IMR-90 (cell line): Measurements from ENCODE around the gene ZC3H12D. TPM values are rescaled to one million over a fixed set of nuclear protein-coding genes. Genes with fewer than 3 reads are reported as not detected.

ENCODE experiments used
- ATAC-seq: fragments of 200-7000 bp; cut with Tn5 transposase; 2 replicates; pipeline ENCODE4 v1.9.1; 2020; ENCODE audit warnings: low read depth, mild to moderate bottlenecking, moderate library complexity
- BruUV-seq: library from RNA; stranded (reverse); fragments of 400-500 nt; replicated peaks from 2 replicates; lab custom pipeline; 2021; lab: Mats Ljungman, UMichigan
- CTCF ChIA-PET: fragments of 300-600 bp; formaldehyde crosslinking; extraction: SDS; loops from one replicate; lab custom pipeline; 2021; ENCODE audit warnings: antibody characterized with exemption; lab: Yijun Ruan, JAX
- POLR2A ChIA-PET: fragments of 300-600 bp; sonication (Branson Sonifier 250); formaldehyde crosslinking; loops from one replicate; lab custom pipeline; 2022; ENCODE audit warnings: antibody characterized with exemption; ENCODE audit not compliant: unreplicated experiment; lab: Charles Lee
- DNase-seq: peaks from one replicate; pipeline ENCODE4 v3.0.0; 2013
- H2AFZ ChIP-seq: replicated peaks from 2 replicates; pipeline ENCODE3; 2013; ENCODE audit warnings: low read length, mild to moderate bottlenecking; ENCODE audit not compliant: poor library complexity
- H2AK5ac ChIP-seq: 2 replicates; pipeline ENCODE4 v1.6.1; 2013; ENCODE audit warnings: low read depth, low read length, inconsistent platforms
- H2AK9ac ChIP-seq: replicated peaks from 2 replicates; pipeline ENCODE3; 2013; ENCODE audit warnings: mild to moderate bottlenecking, low read depth, low read length, moderate library complexity; ENCODE audit not compliant: poor library complexity
- H2BK120ac ChIP-seq: 2 replicates; pipeline ENCODE4 v1.6.1; 2013; ENCODE audit warnings: low read depth, low read length, inconsistent platforms
- H2BK15ac ChIP-seq: 3 replicates; pipeline ENCODE4 v1.6.1; 2013; ENCODE audit warnings: low read depth, low read length, inconsistent platforms
- H2BK20ac ChIP-seq: 2 replicates; pipeline ENCODE4 v1.6.1; 2013; ENCODE audit warnings: low read depth, mild to moderate bottlenecking, inconsistent platforms, low read length, moderate library complexity
- H2BK5ac ChIP-seq: 2 replicates; pipeline ENCODE4 v1.6.1; 2013; ENCODE audit warnings: mild to moderate bottlenecking, low read depth, low read length, inconsistent platforms; ENCODE audit not compliant: poor library complexity, severe bottlenecking
- H3K14ac ChIP-seq: replicated peaks from 2 replicates; pipeline ENCODE4 v1.6.1; 2013; ENCODE audit warnings: low read depth, low read length, inconsistent platforms
- H3K18ac ChIP-seq: 2 replicates; pipeline ENCODE4 v1.6.1; 2013; ENCODE audit warnings: low read depth, low read length, control low read depth
- H3K23ac ChIP-seq: 2 replicates; pipeline ENCODE4 v1.6.1; 2013; ENCODE audit warnings: low read depth, low read length, inconsistent platforms
- H3K27ac ChIP-seq: 2 replicates; pipeline ENCODE4 v1.5.1; 2013; ENCODE audit warnings: mild to moderate bottlenecking, control low read depth, low read length; ENCODE audit not compliant: insufficient read depth
- H3K27me3 ChIP-seq: 2 replicates; pipeline ENCODE4 v1.6.1; 2013; ENCODE audit warnings: low read length; ENCODE audit not compliant: control insufficient read depth, insufficient read depth
- H3K36me3 ChIP-seq: 2 replicates; pipeline ENCODE4 v1.6.1; 2013; ENCODE audit warnings: low read length, mixed read lengths; ENCODE audit not compliant: control insufficient read depth, insufficient read depth
- H3K4ac ChIP-seq: 2 replicates; pipeline ENCODE4 v1.6.1; 2013; ENCODE audit warnings: low read depth, low read length, inconsistent platforms
- H3K4me1 ChIP-seq: 2 replicates; pipeline ENCODE4 v1.6.1; 2013; ENCODE audit warnings: low read length, mixed read lengths; ENCODE audit not compliant: control insufficient read depth, insufficient read depth
- H3K4me2 ChIP-seq: 2 replicates; pipeline ENCODE4 v1.6.1; 2013; ENCODE audit warnings: low read depth, mild to moderate bottlenecking, control low read depth, low read length, moderate library complexity
- H3K4me3 ChIP-seq: 2 replicates; pipeline ENCODE4 v1.5.1; 2013; ENCODE audit warnings: low read depth, mild to moderate bottlenecking, control low read depth, low read length, moderate library complexity; ENCODE audit not compliant: insufficient read depth
- H3K56ac ChIP-seq: 2 replicates; pipeline ENCODE4 v1.6.1; 2013; ENCODE audit warnings: low read length, inconsistent platforms; ENCODE audit not compliant: insufficient read depth; ENCODE audit errors: extremely low read depth
- H3K79me1 ChIP-seq, 2 experiments: 2 replicates each; pipeline ENCODE4 v1.6.1; 2013; ENCODE audit warnings: low read length in 2 of 2, inconsistent platforms in 1 of 2, low read depth in 1 of 2
- H3K9ac ChIP-seq: 2 replicates; pipeline ENCODE4 v1.6.1; 2013; ENCODE audit warnings: low read depth, low read length, control low read depth
- H3K9me1 ChIP-seq: 2 replicates; pipeline ENCODE4 v1.6.1; 2013; ENCODE audit warnings: low read length, inconsistent platforms; ENCODE audit not compliant: insufficient read depth
- H3K9me3 ChIP-seq: 2 replicates; pipeline ENCODE4 v1.6.1; 2013; ENCODE audit warnings: low read length; ENCODE audit not compliant: control insufficient read depth, insufficient read depth
- H4K20me1 ChIP-seq: 2 replicates; pipeline ENCODE4 v1.6.1; 2013; ENCODE audit warnings: low read length, inconsistent platforms; ENCODE audit not compliant: insufficient read depth
- H4K5ac ChIP-seq: 2 replicates; pipeline ENCODE4 v1.6.1; 2013; ENCODE audit warnings: mild to moderate bottlenecking, low read depth, low read length, control low read depth
- H4K8ac ChIP-seq, 2 experiments: 2 replicates each; pipeline ENCODE4 v1.6.1; 2013; ENCODE audit warnings: low read depth in 2 of 2, low read length in 2 of 2, control low read depth in 1 of 2, inconsistent platforms in 1 of 2
- H4K91ac ChIP-seq: 2 replicates; pipeline ENCODE4 v1.6.1; 2013; ENCODE audit warnings: low read depth, low read length, inconsistent platforms; ENCODE audit not compliant: insufficient read depth
- CEBPB ChIP-seq: IDR thresholded peaks from 2 replicates; pipeline ENCODE4 v1.6.1; 2012; ENCODE audit warnings: low read depth, low read length, improper control_type of control experiment
- CHD1 ChIP-seq: IDR thresholded peaks from 2 replicates; pipeline ENCODE4 v1.6.1; 2012; ENCODE audit warnings: low read depth, low read length, improper control_type of control experiment
- FOS ChIP-seq: fragments of 150-350 bp; IDR thresholded peaks from 2 replicates; pipeline ENCODE4 v1.6.1; 2016; ENCODE audit warnings: low read depth, low read length
- MAFK ChIP-seq: IDR thresholded peaks from 2 replicates; pipeline ENCODE4 v1.6.1; 2012; ENCODE audit warnings: low read depth, low read length, improper control_type of control experiment
- WGBS, 2 experiments: methylation state at CpG; one replicate each; pipeline versions ENCODE4 v1.1.5 to v1.1.7; 2013; ENCODE audit warnings: missing lambda C conversion rate in 2 of 2; ENCODE audit not compliant: insufficient read length in 1 of 2; ENCODE audit errors: extremely low coverage in 2 of 2; 5-methylcytosine and 5-hydroxymethylcytosine counted together
- dilution Hi-C: fragments of 300-500 bp; cut with HindIII; formaldehyde crosslinking; loops from one replicate; pipeline ENCODE4 v1.14.3; 2018; ENCODE audit warnings: low sequenced_read_pairs; ENCODE audit not compliant: unreplicated experiment
- in situ Hi-C: fragments of 300-500 bp; cut with MboI; formaldehyde crosslinking; loops from 3 replicates; pipeline ENCODE4 v1.14.3; 2019; ENCODE audit warnings: low sequenced_read_pairs, inconsistent platforms, mixed read lengths
- intact Hi-C: fragments of 100-400 bp; cut with micrococcal nuclease; formaldehyde crosslinking; loops from 2 replicates; pipeline ENCODE4 v1.10.0; 2022
- polyA plus RNA-seq, 3 experiments: library from polyadenylated mRNA; depleted of rRNA; stranded (reverse); fragments of >200 nt; gene quantifications; 2 replicates each; pipeline ENCODE4 v1.2.3, GENCODE V29; 2012; ENCODE audit warnings: low replicate concordance in 1 of 3
- total RNA-seq: library from RNA; depleted of rRNA; stranded (reverse); fragments of >200 nt; gene quantifications from 2 replicates; pipeline ENCODE4 v1.2.3, GENCODE V29; 2012

Gene ZC3H12D
- total and polyA plus RNA-seq, 2 of the 4 experiments (the other 2 are of a cell fraction): under 0.01 to 0.12 TPM

DNA sequence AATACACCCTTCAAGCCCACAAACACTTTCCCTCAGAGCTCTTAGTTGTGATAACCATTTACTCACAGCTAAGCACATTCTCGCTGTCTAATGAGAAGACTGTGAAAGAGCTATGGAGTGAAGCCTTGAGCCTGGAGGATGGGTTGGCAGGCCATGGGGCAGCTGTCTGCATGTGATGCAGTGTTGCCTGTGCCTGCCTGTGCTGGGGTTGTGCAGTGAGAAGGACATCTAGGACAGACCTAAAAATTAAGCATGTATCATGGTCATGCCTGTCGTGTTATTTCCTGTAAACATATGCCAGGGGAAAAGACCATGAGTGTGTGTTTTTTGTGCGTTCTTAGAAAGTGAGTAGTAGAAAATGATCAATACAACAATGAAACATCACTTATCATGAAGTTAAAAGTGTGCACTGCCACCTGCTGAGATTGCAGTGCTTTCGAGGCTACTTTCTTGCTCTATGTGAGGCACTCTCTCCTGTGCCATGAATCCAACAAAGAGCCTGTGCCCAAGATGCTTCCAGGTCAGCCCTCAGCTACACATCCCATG lies 8.1 kb upstream of the ZC3H12D start:
- intact Hi-C loops (no loop called here), in situ Hi-C loops (no loop called here), dilution Hi-C loops (no loop called here)
- Histone ChIP-seq H2BK15ac (no peak overlapping the region), H3K14ac (no peak overlapping the region), H3K18ac (no peak overlapping the region), H2AK9ac (no peak overlapping the region), H4K20me1 (no peaks in the 10 kb centered on the region), H3K4me1 (no peaks in the 10 kb centered on the region), H4K5ac (no peak overlapping the region), H3K4me2 (no peak overlapping the region), H3K9me1 (no peaks in the 10 kb centered on the region; the same call in none of the 2 replicates), H3K79me1 (no peaks in the 10 kb centered on the region), H3K23ac (no peak overlapping the region), H3K27ac (no peak overlapping the region), H3K9ac (no peak overlapping the region), H2AFZ (no peak overlapping the region), H3K27me3 (no peaks in the 10 kb centered on the region), H4K8ac (no peak overlapping the region), H2BK5ac (no peak overlapping the region), H4K91ac (no peak overlapping the region), H3K9me3 (no peaks in the 10 kb centered on the region), H2AK5ac (no peak overlapping the region), H2BK20ac (no peak overlapping the region), H3K4me3 (no peak overlapping the region), H3K36me3 (no peaks in the 10 kb centered on the region), H2BK120ac (no peak overlapping the region), H3K56ac (no peak overlapping the region), H3K4ac (no peak overlapping the region)
- DNase-seq (no peak), ATAC-seq (no peak)
- TF ChIP-seq FOS: no peak
- TF ChIP-seq CHD1: no peak
- no peak for TF ChIP-seq MAFK
- no peak for TF ChIP-seq CEBPB
- BruUV-seq: no TSS peak
- WGBS, 2 experiments: 71% methylated on average over 1 of the region's 4 CpGs; no CpG with 5 or more reads in 1 of the 2 experiments
- ChIA-PET POLR2A (no interaction called here), CTCF (no interaction called here)
